ENCODE data around the gene SUN1. TPM values are rescaled to one million over a fixed set of nuclear protein-coding genes. Genes with fewer than 3 reads are reported as not detected.
A peak's percentile ranks its signal among the peaks of the same experiment; 100 is the strongest.

The SUN1 gene
- total RNA-seq, 3 donors from 2014 or later (not counting 1 experiment from before 2014, with no cell fraction given), result 40.2 to 63.5 (median 48.0) TPM

DNA sequence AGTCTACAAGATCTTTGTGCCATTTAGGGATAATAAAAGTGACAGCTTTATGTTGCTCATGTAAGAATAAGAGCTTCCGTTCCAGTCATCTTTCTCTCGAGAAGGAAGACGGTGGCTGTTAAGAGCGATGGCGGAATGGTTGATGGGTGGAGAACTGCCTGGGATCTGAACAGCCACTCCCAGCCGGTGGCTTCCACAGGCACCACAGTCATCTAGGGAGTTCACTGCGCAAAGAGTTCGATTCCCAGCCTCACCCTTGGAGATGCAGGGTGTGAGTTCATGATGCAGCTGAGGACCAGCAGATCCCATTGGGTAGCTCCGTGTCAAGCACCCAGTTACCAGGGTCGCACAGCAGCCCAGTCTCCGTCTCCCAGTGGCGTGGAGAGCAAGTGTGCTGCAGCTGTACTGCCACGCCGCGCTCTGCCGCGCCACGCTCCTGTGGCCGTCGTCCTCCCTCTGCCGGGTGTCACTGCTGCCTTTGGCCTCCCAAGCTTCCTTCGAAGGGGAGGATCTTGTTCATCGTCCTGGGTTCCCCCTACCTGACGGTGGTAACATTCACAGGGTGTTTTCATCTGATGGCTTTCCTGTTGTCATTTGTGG lies 7.8 kb downstream of the SUN1 start:
- DNase-seq (no peak), ATAC-seq (no peak)
- intact Hi-C loops (cut with micrococcal nuclease), result no loop called here
- H3K4me1 Mint-ChIP-seq, result peaks cover 5 to 9% of the 10 kb centered on the region in 2 donors
- no peaks in the 10 kb centered on the region for H3K4me1 ChIP-seq (ENCODE audit: control insufficient read depth, insufficient read depth, low read length)
- TF ChIP-seq, protein P1, sequence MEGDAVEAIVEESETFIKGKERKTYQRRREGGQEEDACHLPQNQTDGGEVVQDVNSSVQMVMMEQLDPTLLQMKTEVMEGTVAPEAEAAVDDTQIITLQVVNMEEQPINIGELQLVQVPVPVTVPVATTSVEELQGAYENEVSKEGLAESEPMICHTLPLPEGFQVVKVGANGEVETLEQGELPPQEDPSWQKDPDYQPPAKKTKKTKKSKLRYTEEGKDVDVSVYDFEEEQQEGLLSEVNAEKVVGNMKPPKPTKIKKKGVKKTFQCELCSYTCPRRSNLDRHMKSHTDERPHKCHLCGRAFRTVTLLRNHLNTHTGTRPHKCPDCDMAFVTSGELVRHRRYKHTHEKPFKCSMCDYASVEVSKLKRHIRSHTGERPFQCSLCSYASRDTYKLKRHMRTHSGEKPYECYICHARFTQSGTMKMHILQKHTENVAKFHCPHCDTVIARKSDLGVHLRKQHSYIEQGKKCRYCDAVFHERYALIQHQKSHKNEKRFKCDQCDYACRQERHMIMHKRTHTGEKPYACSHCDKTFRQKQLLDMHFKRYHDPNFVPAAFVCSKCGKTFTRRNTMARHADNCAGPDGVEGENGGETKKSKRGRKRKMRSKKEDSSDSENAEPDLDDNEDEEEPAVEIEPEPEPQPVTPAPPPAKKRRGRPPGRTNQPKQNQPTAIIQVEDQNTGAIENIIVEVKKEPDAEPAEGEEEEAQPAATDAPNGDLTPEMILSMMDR (IDR thresholded peaks at IDR 0.05), result no peak
- no peaks in the 10 kb centered on the region for H3K27me3 Mint-ChIP-seq (ENCODE audit: low read depth in 2 of 2)
- H3K4me3 Mint-ChIP-seq, result no peak overlapping the region
- no peak overlapping the region for H3K27ac ChIP-seq (ENCODE audit: low read length)
- H3K36me3 ChIP-seq (ENCODE audit: control insufficient read depth, insufficient read depth, low read length), result peaks cover 34% of the 10 kb centered on the region
- 93% methylated on average over 23 of the region's 24 CpGs for WGBS (ENCODE audit: insufficient coverage)
- no peak overlapping the region for H3K27ac Mint-ChIP-seq
- H3K36me3 Mint-ChIP-seq, result no peaks in the 10 kb centered on the region
- H3K4me3 ChIP-seq (ENCODE audit: low read length), result no peak overlapping the region
- no peaks in the 10 kb centered on the region for H3K9me3 ChIP-seq (ENCODE audit: control insufficient read depth, insufficient read depth, low read length)
- no peaks in the 10 kb centered on the region for H3K9me3 Mint-ChIP-seq
- no peaks in the 10 kb centered on the region for H3K27me3 ChIP-seq (ENCODE audit: control insufficient read depth, insufficient read depth, low read length)

DNA sequence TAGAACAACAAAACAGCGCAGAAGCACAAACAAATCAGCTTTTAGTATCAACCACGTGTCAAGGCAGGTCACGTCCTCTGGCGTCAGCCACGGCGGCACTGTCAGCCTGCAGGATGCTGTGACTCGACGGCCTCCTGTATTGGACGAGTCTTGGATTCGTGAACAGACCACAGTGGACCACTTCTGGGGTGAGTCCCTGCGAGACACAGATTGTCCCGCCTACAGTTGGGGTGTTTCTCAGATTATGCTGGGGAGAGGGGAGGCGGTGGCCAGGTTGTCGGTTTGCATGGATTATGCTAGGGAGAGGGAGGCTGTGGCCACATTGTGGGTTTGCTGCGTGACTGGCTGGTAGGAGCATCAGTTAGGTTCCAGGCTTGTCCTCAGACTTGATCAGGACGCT lies 9.7 kb downstream of the SUN1 start:
- peak overlapping the region in 1 of 2 donors; percentile 35 for H3K27ac Mint-ChIP-seq
- Histone ChIP-seq H3K36me3 (ENCODE audit: control insufficient read depth, insufficient read depth, low read length) (peaks cover 34% of the 10 kb centered on the region), H3K9me3 (ENCODE audit: control insufficient read depth, insufficient read depth, low read length) (no peaks in the 10 kb centered on the region), H3K27me3 (ENCODE audit: control insufficient read depth, insufficient read depth, low read length) (no peaks in the 10 kb centered on the region), H3K27ac (ENCODE audit: low read length) (no peak overlapping the region), H3K4me1 (ENCODE audit: control insufficient read depth, insufficient read depth, low read length) (no peaks in the 10 kb centered on the region), H3K4me3 (ENCODE audit: low read length) (no peak overlapping the region)
- no peaks in the 10 kb centered on the region for H3K4me1 Mint-ChIP-seq
- ATAC-seq (no peak), DNase-seq (no peak)
- no peaks in the 10 kb centered on the region for H3K9me3 Mint-ChIP-seq
- 93% methylated on average over 16 of the region's 16 CpGs for WGBS (ENCODE audit: insufficient coverage)
- H3K4me3 Mint-ChIP-seq, result no peak overlapping the region
- intact Hi-C loops (cut with micrococcal nuclease), result no loop called here
- no peaks in the 10 kb centered on the region for H3K27me3 Mint-ChIP-seq (ENCODE audit: low read depth in 2 of 2)
- TF ChIP-seq, protein P1 (IDR thresholded peaks at IDR 0.05), result no peak
- no peaks in the 10 kb centered on the region for H3K36me3 Mint-ChIP-seq

DNA sequence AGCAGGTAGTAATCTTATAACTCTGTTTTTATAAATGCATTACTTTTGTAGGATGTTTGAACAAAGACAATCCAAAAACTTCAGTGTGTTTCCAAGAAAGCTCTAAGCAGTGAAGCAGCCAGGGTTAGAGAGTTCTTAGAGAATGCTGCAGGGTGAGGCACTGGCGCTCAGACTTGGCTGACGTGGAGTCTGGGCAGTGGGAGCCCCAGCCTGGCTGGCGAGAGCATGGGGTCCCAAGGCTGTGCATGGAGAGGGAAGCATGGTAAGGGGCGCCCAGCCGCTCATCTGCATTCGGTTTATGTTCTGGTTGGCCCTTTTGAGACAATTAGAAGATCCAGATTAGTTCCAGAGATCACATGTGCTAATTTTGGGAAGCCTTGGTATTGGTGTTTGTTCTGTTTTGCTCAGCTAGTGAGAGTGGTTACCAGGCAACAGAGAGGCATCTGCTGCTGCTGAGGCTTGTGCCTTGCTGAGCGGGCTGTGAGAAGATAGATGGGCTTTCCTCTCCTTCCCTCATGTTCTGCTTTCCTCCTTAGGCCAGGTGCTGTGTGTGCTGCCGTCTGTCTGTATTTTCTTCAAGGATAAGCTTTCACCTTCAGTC lies 10.3 kb downstream of the SUN1 start:
- Histone ChIP-seq H3K4me3 (ENCODE audit: low read length) (no peak overlapping the region), H3K4me1 (ENCODE audit: control insufficient read depth, insufficient read depth, low read length) (no peaks in the 10 kb centered on the region), H3K27ac (ENCODE audit: low read length) (no peak overlapping the region), H3K27me3 (ENCODE audit: control insufficient read depth, insufficient read depth, low read length) (no peaks in the 10 kb centered on the region), H3K9me3 (ENCODE audit: control insufficient read depth, insufficient read depth, low read length) (no peaks in the 10 kb centered on the region), H3K36me3 (ENCODE audit: control insufficient read depth, insufficient read depth, low read length) (peaks cover 32% of the 10 kb centered on the region)
- TF ChIP-seq, protein P1 (IDR thresholded peaks at IDR 0.05), result no peak
- no peaks in the 10 kb centered on the region for H3K27me3 Mint-ChIP-seq (ENCODE audit: low read depth in 2 of 2)
- intact Hi-C loops (cut with micrococcal nuclease), result no loop called here
- no peak for DNase-seq
- no peaks in the 10 kb centered on the region for H3K36me3 Mint-ChIP-seq
- H3K9me3 Mint-ChIP-seq, result no peaks in the 10 kb centered on the region
- ATAC-seq, result no peak
- WGBS (ENCODE audit: insufficient coverage), result 95% methylated on average over 8 of the region's 8 CpGs
- no peak overlapping the region for H3K4me3 Mint-ChIP-seq
- no peaks in the 10 kb centered on the region for H3K4me1 Mint-ChIP-seq
- H3K27ac Mint-ChIP-seq, result peak overlapping the region in 1 of 2 donors; percentile 35

DNA sequence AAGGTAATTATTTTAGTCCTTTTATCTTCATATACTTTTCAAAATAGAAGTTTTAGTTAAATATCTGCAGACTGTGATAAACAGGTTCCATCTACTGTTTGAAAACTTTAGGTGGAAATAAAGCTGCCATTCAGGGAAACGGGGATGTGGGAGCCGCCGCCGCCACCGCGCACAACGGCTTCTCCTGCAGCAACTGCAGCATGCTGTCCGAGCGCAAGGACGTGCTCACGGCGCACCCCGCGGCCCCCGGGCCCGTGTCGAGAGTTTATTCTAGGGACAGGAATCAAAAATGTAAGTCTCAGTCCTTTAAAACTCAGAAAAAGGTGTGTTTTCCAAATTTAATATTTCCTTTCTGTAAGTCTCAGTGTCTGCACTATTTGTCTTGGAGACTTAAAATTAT lies 11.0 kb downstream of the SUN1 start:
- DNase-seq, result no peak
- no peak for ATAC-seq
- 97% methylated on average over 17 of the region's 17 CpGs for WGBS (ENCODE audit: insufficient coverage)
- Mint-ChIP-seq H3K4me1 (no peaks in the 10 kb centered on the region), H3K4me3 (no peak overlapping the region), H3K36me3 (no peaks in the 10 kb centered on the region), H3K27ac (no peak overlapping the region), H3K9me3 (no peaks in the 10 kb centered on the region), H3K27me3 (ENCODE audit: low read depth in 2 of 2) (no peaks in the 10 kb centered on the region)
- Histone ChIP-seq H3K27me3 (ENCODE audit: control insufficient read depth, insufficient read depth, low read length) (no peaks in the 10 kb centered on the region), H3K27ac (ENCODE audit: low read length) (no peak overlapping the region), H3K4me1 (ENCODE audit: control insufficient read depth, insufficient read depth, low read length) (no peaks in the 10 kb centered on the region), H3K9me3 (ENCODE audit: control insufficient read depth, insufficient read depth, low read length) (no peaks in the 10 kb centered on the region), H3K4me3 (ENCODE audit: low read length) (no peak overlapping the region), H3K36me3 (ENCODE audit: control insufficient read depth, insufficient read depth, low read length) (peaks cover 32% of the 10 kb centered on the region)
- TF ChIP-seq, protein P1 (IDR thresholded peaks at IDR 0.05), result no peak
- intact Hi-C loops (cut with micrococcal nuclease), result no loop called here

Measured in natural killer cell (primary cell).